Dedifferentiated amniotic fluid mesenchymal stem cell (primary cell): ENCODE data around the gene OPRM1.
A peak's percentile ranks its signal among the peaks of the same experiment; 100 is the strongest.

Source experiments
- DNase-seq: peaks from one replicate; pipeline ENCODE4 v3.0.0-alpha.2; 2016; ENCODE audit errors: extremely low spot score

Gene OPRM1

DNA sequence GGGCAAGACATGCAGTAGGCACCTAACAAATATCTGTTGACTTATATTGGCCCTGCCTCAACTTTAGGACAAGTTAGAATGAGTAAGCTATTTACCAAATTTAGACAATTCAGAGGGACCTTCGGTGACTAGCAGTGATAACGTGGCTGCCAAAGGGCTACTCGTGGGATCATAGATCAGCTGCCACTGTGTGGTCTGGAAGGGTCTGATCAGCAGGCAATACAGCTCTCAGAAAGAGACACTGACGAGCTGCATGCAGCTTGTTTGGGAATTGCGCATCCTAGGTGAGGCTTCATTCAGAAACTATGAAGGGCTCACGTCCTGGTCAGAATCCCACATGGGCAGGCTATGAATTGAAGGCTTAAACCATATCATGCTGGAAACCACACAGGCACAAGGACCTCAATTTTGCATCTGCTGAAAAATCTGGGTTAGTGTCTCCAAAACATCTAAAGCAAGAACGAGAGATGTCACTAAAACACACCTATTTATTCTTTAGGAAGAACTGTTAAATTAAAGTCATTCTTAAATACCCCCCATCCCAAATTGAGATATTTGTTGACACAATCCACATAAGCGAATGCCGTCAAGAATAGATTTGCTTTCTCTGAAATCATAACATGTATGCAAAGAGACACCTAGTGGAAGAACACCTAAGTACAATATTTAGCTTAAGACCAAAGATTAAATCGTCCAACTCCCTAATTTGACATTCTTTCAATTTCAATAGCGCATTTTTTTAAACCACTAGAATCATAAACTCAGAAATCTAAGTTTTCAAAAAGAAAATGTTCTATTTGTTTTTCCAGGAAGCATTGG is 238.0 kb downstream of the OPRM1 start:
- peak; percentile 67 for DNase-seq

DNA sequence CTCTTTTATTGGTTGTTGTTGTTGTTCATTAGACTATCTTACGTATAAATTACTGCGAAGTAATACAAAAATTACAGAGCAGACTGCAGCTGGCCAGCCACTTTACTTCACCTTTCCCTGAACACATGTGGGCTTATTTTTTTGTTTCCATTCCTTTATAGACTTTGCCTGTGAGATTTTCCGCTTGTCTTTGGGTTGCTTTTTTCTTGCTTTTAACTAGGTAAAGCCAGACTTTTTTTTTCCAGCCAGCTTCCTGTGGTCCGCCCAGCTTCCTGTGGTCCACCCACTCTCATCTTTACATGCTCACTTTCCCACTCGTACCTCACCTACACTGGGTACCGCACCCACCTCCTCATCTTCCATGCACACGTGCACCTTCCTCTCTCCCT is 238.6 kb downstream of the OPRM1 start:
- DNase-seq: no peak

- DNase-seq: no peak
Measured at GRCh38 chr6:154280521-154280920, 241.5 kb downstream of the OPRM1 start.

- DNase-seq: no peak
Measured at GRCh38 chr6:154284313-154284853, 245.3 kb downstream of the OPRM1 start.

- DNase-seq: no peak
Measured at GRCh38 chr6:154285826-154286225, 246.8 kb downstream of the OPRM1 start.

- DNase-seq: no peak
Measured at GRCh38 chr6:154289818-154290508, 250.9 kb downstream of the OPRM1 start.

DNA sequence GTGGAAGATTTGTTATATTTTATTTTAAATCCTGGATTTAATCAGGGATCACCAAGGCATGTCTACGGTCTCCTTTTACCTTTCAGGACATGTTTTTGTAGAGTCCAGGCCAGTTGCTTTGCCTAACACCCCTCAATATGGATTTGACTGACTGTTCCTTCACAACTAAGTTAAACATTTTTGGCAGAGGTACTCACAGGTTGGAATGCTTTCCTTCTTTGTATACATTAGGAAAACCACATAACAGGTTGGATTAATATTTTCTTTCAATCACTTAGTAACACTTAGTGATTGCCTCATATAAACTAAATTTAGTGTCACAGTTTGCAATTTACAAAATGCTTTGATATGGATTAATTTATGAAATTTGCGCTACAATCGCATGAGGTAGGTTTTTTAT is 253.0 kb downstream of the OPRM1 start:
- no peak for DNase-seq

DNA sequence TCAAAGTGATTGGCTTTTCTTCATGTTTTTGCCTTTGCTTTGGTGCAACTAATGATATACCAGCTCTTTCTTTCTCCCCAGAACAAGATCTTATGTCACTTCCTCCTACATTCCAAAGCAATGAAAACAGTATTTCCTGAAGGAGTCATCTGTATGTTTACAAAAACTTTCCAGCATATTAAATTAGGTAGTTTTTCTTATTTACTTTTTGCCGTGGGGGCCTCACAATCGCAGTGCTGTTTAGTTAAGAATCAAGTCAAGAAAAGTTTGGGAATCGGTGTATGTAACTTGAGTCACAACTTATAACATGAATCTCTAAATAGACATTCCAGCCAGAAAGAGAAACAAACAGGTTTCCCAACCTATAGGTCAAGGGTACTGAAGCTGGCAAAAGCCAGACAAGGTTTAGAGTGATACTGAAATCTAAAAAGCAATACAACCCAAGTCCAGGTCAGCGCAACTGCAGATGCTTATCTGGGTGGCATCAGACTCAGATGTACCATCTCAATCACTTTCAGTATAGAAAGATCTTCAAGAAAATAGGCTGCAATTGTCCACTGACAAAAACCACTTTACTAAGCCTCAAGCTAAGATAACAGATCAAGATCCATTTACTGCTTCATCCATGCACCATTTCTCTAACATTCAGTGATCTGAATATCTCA is 253.9 kb downstream of the OPRM1 start:
- DNase-seq: peak; percentile 79

- no peak for DNase-seq
Measured at GRCh38 chr6:154295733-154296132, 256.7 kb downstream of the OPRM1 start.
